GM12878 (cell line): ENCODE measurements around the gene GNG12. TPM values are rescaled to one million over a fixed set of nuclear protein-coding genes. Genes with fewer than 3 reads are reported as not detected.

Experiments used
- BHLHE40 ChIP-seq, 2 experiments: fragments of 450-650 bp in 1 of 2; IDR thresholded peaks; 2 replicates each; pipeline ENCODE4 v1.6.1; 2011 to 2017; ENCODE audit warnings: low read depth in 2 of 2, borderline replicate concordance in 1 of 2, improper control_type of control experiment in 1 of 2, low read length in 1 of 2, mild to moderate bottlenecking in 1 of 2
- CHD4 ChIP-seq: fragments of 200-600 bp; sonication (generic); IDR thresholded peaks from 2 replicates; pipeline ENCODE4 v1.6.1; 2016; ENCODE audit warnings: mild to moderate bottlenecking
- DPF2 ChIP-seq: fragments of 450-650 bp; IDR thresholded peaks from 2 replicates; pipeline ENCODE4 v1.6.1; 2017; ENCODE audit warnings: mild to moderate bottlenecking
- EGR1 ChIP-seq, 2 experiments: IDR thresholded peaks; 1 replicate in 1 of 2; 2 replicates in 1 of 2; pipeline ENCODE4 v1.6.1; 2011 to 2012; ENCODE audit warnings: low read depth in 2 of 2, low read length in 2 of 2, borderline replicate concordance in 1 of 2, mild to moderate bottlenecking in 1 of 2, moderate library complexity in 1 of 2
- HDAC2 ChIP-seq: fragments of 200-600 bp; sonication (generic); IDR thresholded peaks from 2 replicates; pipeline ENCODE4 v1.6.1; 2017
- MEF2B ChIP-seq: fragments of 450-650 bp; IDR thresholded peaks from 2 replicates; pipeline ENCODE4 v1.6.1; 2018; ENCODE audit warnings: mild to moderate bottlenecking, moderate library complexity; ENCODE audit not compliant: partially characterized antibody, poor library complexity, severe bottlenecking
- MXI1 ChIP-seq: fragments of 150-350 bp; IDR thresholded peaks from 2 replicates; pipeline ENCODE4 v1.6.1; 2011; ENCODE audit warnings: low read depth, mild to moderate bottlenecking, inconsistent platforms, low read length, improper control_type of control experiment
- POLR2AphosphoS5 ChIP-seq: IDR thresholded peaks from 2 replicates; pipeline ENCODE4 v1.6.1; 2011; ENCODE audit warnings: mild to moderate bottlenecking, low read length, inconsistent platforms
- REST ChIP-seq: IDR thresholded peaks from 2 replicates; pipeline ENCODE4 v1.6.1; 2012; ENCODE audit warnings: mild to moderate bottlenecking, low read depth, low read length
- TBL1XR1 ChIP-seq: IDR thresholded peaks from 2 replicates; pipeline ENCODE4 v1.6.1; 2012; ENCODE audit warnings: low read depth, low read length, improper control_type of control experiment
- ZNF592 ChIP-seq: fragments of 450-650 bp; IDR thresholded peaks from 2 replicates; pipeline ENCODE4 v1.6.1; 2017; ENCODE audit warnings: mild to moderate bottlenecking, moderate library complexity
- polyA plus RNA-seq, 11 experiments: library from polyadenylated mRNA; depleted of rRNA in 4 of 11; unstranded in 6 of 11; stranded (reverse) in 5 of 11; fragments of >200 nt; fragmentation: Nextera tagmentation in 4 of 11; fragmentation: Illumina TruSeq in 1 of 11; extraction: Ambion mirVana in 4 of 11; extraction: Trizol in 1 of 11; gene quantifications; 1 replicate in 1 of 11; 2 replicates in 10 of 11; pipeline versions ENCODE4 v1.2.1 to v1.2.3, GENCODE V29; 2011 to 2016; ENCODE audit warnings: inconsistent platforms in 2 of 11, missing spikeins in 2 of 11, low read depth in 1 of 11
- total RNA-seq, 4 experiments: library from RNA; depleted of rRNA in 3 of 4; stranded (reverse); fragments of >200 nt in 3 of 4; fragmentation: Illumina TruSeq in 1 of 4; extraction: Trizol in 1 of 4; gene quantifications; 2 replicates each; pipeline versions ENCODE4 v1.2.1 to v1.2.3, GENCODE V29; 2013 to 2021

Gene GNG12
- total and polyA plus RNA-seq, 10 of the 15 experiments (the other 5 are each of a cell fraction or from before 2014, with no cell fraction given): 0.22 to 32.8 (median 0.35) TPM

- TF ChIP-seq REST (no peak), BHLHE40 (IDR thresholded peaks at IDR 0.05; ENCODE audit: borderline replicate concordance in 1 of 2, low read depth in 2 of 2, low read length in 1 of 2) (peak in 1 of 2 experiments; percentile 76; a peak in 2 of 4 replicates), POLR2AphosphoS5 (no peak), HDAC2 (no peak), ZNF592 (no peak), DPF2 (no peak; the same call in 1 of the 2 replicates), MEF2B (peak; percentile 66), CHD4 (no peak), TBL1XR1 (no peak), EGR1 (IDR thresholded peaks at IDR 0.05; ENCODE audit: borderline replicate concordance in 1 of 2, low read depth in 2 of 2, low read length in 2 of 2) (no peak), MXI1 (no peak)
- TF ChIP-seq, all 136 proteins: peak for 12
Observed at GRCh38 chr1:67685558-67686266, 147.6 kb downstream of the GNG12 start (continued).
